GM12878 (cell line): Measurements from ENCODE around the gene ZNF467. TPM values are rescaled to one million over a fixed set of nuclear protein-coding genes. Genes with fewer than 3 reads are reported as not detected.

ENCODE experiments used
- ATAC-seq: fragments of 200-7000 bp; cut with Tn5 transposase; 3 replicates; pipeline ENCODE4 v1.9.1; 2020; ENCODE audit warnings: mild to moderate bottlenecking, moderate library complexity
- BruUV-seq: library from RNA; stranded (reverse); fragments of 400-500 nt; replicated peaks from 2 replicates; lab custom pipeline; 2021; lab: Mats Ljungman, UMichigan
- CTCF ChIA-PET: fragments of 300-600 bp; sonication (Branson Sonifier 250); formaldehyde crosslinking; extraction: SDS; loops from one replicate; lab custom pipeline; 2021; ENCODE audit warnings: inconsistent platforms; lab: Yijun Ruan, JAX
- POLR2A ChIA-PET: fragments of 350-600 bp; formaldehyde crosslinking; extraction: SDS; loops from one replicate; lab custom pipeline; 2021; ENCODE audit warnings: inconsistent platforms; lab: Charles Lee
- RAD21 ChIA-PET: fragments of 300-600 bp; sonication (Branson Sonifier 250); formaldehyde crosslinking; loops from one replicate; lab custom pipeline; 2023; ENCODE audit warnings: antibody characterized with exemption; ENCODE audit not compliant: unreplicated experiment; lab: Charles Lee
- SMC1A ChIA-PET: fragments of 300-600 bp; sonication (Branson Sonifier 250); formaldehyde crosslinking; loops from one replicate; lab custom pipeline; 2023; ENCODE audit not compliant: unreplicated experiment, uncharacterized antibody; lab: Charles Lee
- DNase-seq: peaks from one replicate; pipeline ENCODE4 v3.0.0-alpha.2; 2011; ENCODE audit warnings: low read depth, low spot score
- FAIRE-seq: peaks from 3 replicates; lab custom pipeline; 2011; peaks lifted over from hg19 to GRCh38; lab: Jason Lieb, UNC
- H2AFZ ChIP-seq: 2 replicates; pipeline ENCODE4 v1.6.0; 2011; ENCODE audit warnings: low read depth, low read length, control low read depth; ENCODE audit not compliant: control insufficient read depth
- H3K27ac ChIP-seq: 2 replicates; pipeline ENCODE4 v1.5.1; 2011; ENCODE audit warnings: control low read depth; ENCODE audit not compliant: control insufficient read depth, insufficient read depth
- H3K27me3 ChIP-seq, 2 experiments: replicated peaks in 1 of 2; 2 replicates each; pipeline versions ENCODE4 v1.6.0 to v1.6.1; 2011; ENCODE audit warnings: low read length in 1 of 2; ENCODE audit not compliant: control insufficient read depth in 2 of 2, insufficient read depth in 2 of 2
- H3K36me3 ChIP-seq, 2 experiments: 2 replicates each; pipeline ENCODE4 v1.5.1; 2011; ENCODE audit warnings: low read length in 1 of 2; ENCODE audit not compliant: control insufficient read depth in 2 of 2, insufficient read depth in 2 of 2
- H3K4me1 ChIP-seq: 2 replicates; pipeline ENCODE4 v1.6.1; 2011; ENCODE audit warnings: mild to moderate bottlenecking, low read length, moderate library complexity, mixed read lengths; ENCODE audit not compliant: control insufficient read depth, insufficient read depth
- H3K4me2 ChIP-seq: 2 replicates; pipeline ENCODE4 v1.6.0; 2011; ENCODE audit warnings: control low read depth; ENCODE audit not compliant: control insufficient read depth, insufficient read depth
- H3K4me3 ChIP-seq: fragments of 200-600 bp; sonication (generic); 2 replicates; pipeline ENCODE4 v1.5.1; 2016
- H3K79me2 ChIP-seq: 2 replicates; pipeline ENCODE4 v1.6.0; 2011; ENCODE audit warnings: low read length; ENCODE audit not compliant: control insufficient read depth, insufficient read depth
- H3K9ac ChIP-seq: 2 replicates; pipeline ENCODE4 v1.8.0; 2011; ENCODE audit warnings: low read length, control low read depth, mixed read lengths; ENCODE audit not compliant: control insufficient read depth, insufficient read depth
- H3K9me3 ChIP-seq: replicated peaks from 3 replicates; pipeline ENCODE4 v1.5.1; 2011; ENCODE audit warnings: mild to moderate bottlenecking, low read length; ENCODE audit not compliant: control insufficient read depth, insufficient read depth
- H4K20me1 ChIP-seq: 2 replicates; pipeline ENCODE4 v1.6.0; 2011; ENCODE audit not compliant: control insufficient read depth, insufficient read depth
- ATF3 ChIP-seq: IDR thresholded peaks from 2 replicates; pipeline ENCODE4 v1.6.1; 2011; ENCODE audit warnings: low read depth, mild to moderate bottlenecking, low read length, moderate library complexity, borderline replicate concordance; ENCODE audit errors: extremely low read depth
- BCLAF1 ChIP-seq: fragments of 450-650 bp; IDR thresholded peaks from 2 replicates; pipeline ENCODE4 v1.6.1; 2017; ENCODE audit warnings: antibody characterized with exemption, mild to moderate bottlenecking, moderate library complexity
- IKZF2 ChIP-seq, 2 experiments: fragments of 450-650 bp; IDR thresholded peaks; 2 replicates each; pipeline ENCODE4 v1.6.1; 2017; ENCODE audit warnings: mild to moderate bottlenecking in 2 of 2, moderate library complexity in 2 of 2
- MYC ChIP-seq: IDR thresholded peaks from 2 replicates; pipeline ENCODE4 v1.6.1; 2011; ENCODE audit warnings: mild to moderate bottlenecking, low read length, moderate library complexity, inconsistent platforms; ENCODE audit not compliant: insufficient read depth, insufficient replicate concordance, insufficient read length, severe bottlenecking
- RBBP5 ChIP-seq: fragments of 200-600 bp; sonication (generic); conservative IDR thresholded peaks from 2 replicates; pipeline ENCODE4 v1.6.1; 2016
- RELB ChIP-seq: fragments of 450-650 bp; IDR thresholded peaks from 2 replicates; pipeline ENCODE4 v1.6.1; 2017; ENCODE audit warnings: low read depth, mild to moderate bottlenecking, moderate library complexity
- SIN3A ChIP-seq: IDR thresholded peaks from 2 replicates; pipeline ENCODE4 v1.6.1; 2012; ENCODE audit warnings: low read depth, low read length, improper control_type of control experiment
- SMAD1 ChIP-seq: fragments of 450-650 bp; IDR thresholded peaks from 2 replicates; pipeline ENCODE4 v1.6.1; 2018; ENCODE audit warnings: mild to moderate bottlenecking, low read depth; ENCODE audit not compliant: partially characterized antibody
- TBL1XR1 ChIP-seq: IDR thresholded peaks from 2 replicates; pipeline ENCODE4 v1.6.1; 2012; ENCODE audit warnings: low read depth, low read length, improper control_type of control experiment
- ZBED1 ChIP-seq: IDR thresholded peaks from 2 replicates; pipeline ENCODE4 v1.6.1; 2016; ENCODE audit warnings: borderline replicate concordance
- WGBS: methylation state at CpG from one replicate; pipeline ENCODE4 v1.1.6; 2016; ENCODE audit warnings: low lambda C conversion rate; ENCODE audit not compliant: insufficient replicate concordance, insufficient coverage; ENCODE audit errors: missing lambda C conversion rate; 5-methylcytosine and 5-hydroxymethylcytosine counted together
- in situ Hi-C: fragments of 300-500 bp; cut with MboI; formaldehyde crosslinking; loops from 9 replicates; pipeline ENCODE4 v1.14.3; 2018; ENCODE audit warnings: mixed read lengths
- intact Hi-C: fragments of 100-400 bp; cut with micrococcal nuclease; formaldehyde crosslinking; loops from one replicate; pipeline ENCODE4 v1.14.2; 2022; ENCODE audit not compliant: unreplicated experiment
- polyA plus RNA-seq, 11 experiments: library from polyadenylated mRNA; depleted of rRNA in 4 of 11; unstranded in 6 of 11; stranded (reverse) in 5 of 11; fragments of >200 nt; fragmentation: Nextera tagmentation in 4 of 11; fragmentation: Illumina TruSeq in 1 of 11; extraction: Ambion mirVana in 4 of 11; extraction: Trizol in 1 of 11; gene quantifications; 1 replicate in 1 of 11; 2 replicates in 10 of 11; pipeline versions ENCODE4 v1.2.1 to v1.2.3, GENCODE V29; 2011 to 2016; ENCODE audit warnings: inconsistent platforms in 2 of 11, missing spikeins in 2 of 11, low read depth in 1 of 11
- total RNA-seq, 4 experiments: library from RNA; depleted of rRNA in 3 of 4; stranded (reverse); fragments of >200 nt in 3 of 4; fragmentation: Illumina TruSeq in 1 of 4; extraction: Trizol in 1 of 4; gene quantifications; 2 replicates each; pipeline versions ENCODE4 v1.2.1 to v1.2.3, GENCODE V29; 2013 to 2021

ZNF467 gene
- total and polyA plus RNA-seq, 10 of the 15 experiments (the other 5 are each of a cell fraction or from before 2014, with no cell fraction given), result not detected

- Histone ChIP-seq H3K4me1 (no peaks in the 10 kb centered on the region), H3K9ac (no peak overlapping the region), H3K27ac (no peak overlapping the region), H2AFZ (no peak overlapping the region), H3K4me3 (no peak overlapping the region), H3K4me2 (no peak overlapping the region), H3K9me3 (no peaks in the 10 kb centered on the region), H3K79me2 (no peaks in the 10 kb centered on the region), H4K20me1 (no peaks in the 10 kb centered on the region), H3K36me3 (no peaks in the 10 kb centered on the region), H3K27me3 (no peaks in the 10 kb centered on the region)
- no peak for FAIRE-seq
- in situ Hi-C loops (no loop called here), intact Hi-C loops (no loop called here)
- SMC1A ChIA-PET, result no interaction called here
- CTCF ChIA-PET, result interaction anchor here (1.0 kb wide), 2 partner anchors 18 to 98 kb away, joined by 3 to 4 read pairs; no protein-coding TSS in a partner anchor
- POLR2A ChIA-PET, result no interaction called here
- RAD21 ChIA-PET, result no interaction called here
- BruUV-seq, result no TSS peak
- ATAC-seq, result no peak
- TF ChIP-seq ZBED1 (no peak), RBBP5 (no peak), MYC (no peak), IKZF2 (IDR thresholded peaks at IDR 0.05) (no peak), TBL1XR1 (no peak), SIN3A (no peak), ATF3 (no peak), SMAD1 (no peak), RELB (no peak), BCLAF1 (no peak)
- WGBS, result 59% methylated on average over 6 of the region's 6 CpGs
- no peak for DNase-seq
Observed at GRCh38 chr7:149760538-149760937, 12.8 kb downstream of the ZNF467 start.
